ENCODE results near the gene MGAT5B.

GRCh38 chr17:76893623-76894334 is 25.6 kb downstream of the MGAT5B start:
- TF ChIP-seq, protein P1, sequence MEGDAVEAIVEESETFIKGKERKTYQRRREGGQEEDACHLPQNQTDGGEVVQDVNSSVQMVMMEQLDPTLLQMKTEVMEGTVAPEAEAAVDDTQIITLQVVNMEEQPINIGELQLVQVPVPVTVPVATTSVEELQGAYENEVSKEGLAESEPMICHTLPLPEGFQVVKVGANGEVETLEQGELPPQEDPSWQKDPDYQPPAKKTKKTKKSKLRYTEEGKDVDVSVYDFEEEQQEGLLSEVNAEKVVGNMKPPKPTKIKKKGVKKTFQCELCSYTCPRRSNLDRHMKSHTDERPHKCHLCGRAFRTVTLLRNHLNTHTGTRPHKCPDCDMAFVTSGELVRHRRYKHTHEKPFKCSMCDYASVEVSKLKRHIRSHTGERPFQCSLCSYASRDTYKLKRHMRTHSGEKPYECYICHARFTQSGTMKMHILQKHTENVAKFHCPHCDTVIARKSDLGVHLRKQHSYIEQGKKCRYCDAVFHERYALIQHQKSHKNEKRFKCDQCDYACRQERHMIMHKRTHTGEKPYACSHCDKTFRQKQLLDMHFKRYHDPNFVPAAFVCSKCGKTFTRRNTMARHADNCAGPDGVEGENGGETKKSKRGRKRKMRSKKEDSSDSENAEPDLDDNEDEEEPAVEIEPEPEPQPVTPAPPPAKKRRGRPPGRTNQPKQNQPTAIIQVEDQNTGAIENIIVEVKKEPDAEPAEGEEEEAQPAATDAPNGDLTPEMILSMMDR (IDR thresholded peaks at IDR 0.05; ENCODE audit: low read depth, low read length, poor library complexity, severe bottlenecking): no peak
- TF ChIP-seq EZH2phosphoT487 (IDR thresholded peaks at IDR 0.05; ENCODE audit: borderline replicate concordance, low read length): no peak

All from DOHH2 (cell line).